Neural cell (in vitro differentiated cells): ENCODE results near the gene ADD3.

Experiments used
- CTCF ChIP-seq: fragments of 450-650 bp; IDR thresholded peaks from 2 replicates; pipeline ENCODE4 v1.5.1; 2014; ENCODE audit warnings: antibody characterized with exemption, mild to moderate bottlenecking, moderate library complexity; ENCODE audit not compliant: poor library complexity, severe bottlenecking
- POLR2AphosphoS5 ChIP-seq: IDR thresholded peaks from 2 replicates; pipeline ENCODE4 v1.6.1; 2012

GRCh38 chr10:109963439-109963838, 44.3 kb upstream of the ADD3 start:
- TF ChIP-seq POLR2AphosphoS5 (no peak), CTCF (no peak)
